ENCODE measurements around the gene KCNAB1. TPM values are rescaled to one million over a fixed set of nuclear protein-coding genes. Genes with fewer than 3 reads are reported as not detected.

The KCNAB1 gene
- total and polyA plus RNA-seq, 2 of the 8 experiments (the other 6 are each of a cell fraction or from before 2014, with no cell fraction given) = 0.51 to 2.3 TPM

GRCh38 chr3:156477323-156477722, 356.9 kb downstream of the KCNAB1 start:
- 77% methylated on average over 1 of the region's 1 CpG; no CpG with 5 or more reads in 1 of the 2 experiments for WGBS, 2 experiments (ENCODE audit: extremely low coverage in 1 of 2, insufficient coverage in 1 of 2, insufficient read length in 1 of 2, insufficient replicate concordance in 2 of 2, low coverage in 1 of 2, low lambda C conversion rate in 2 of 2, missing lambda C conversion rate in 1 of 2)
- FAIRE-seq (peak; percentile 71), DNase-seq (ENCODE audit: low read depth in 1 of 2, low spot score in 2 of 2) (no peak)
- no peak overlapping the region for H3K23ac ChIP-seq (ENCODE audit: insufficient read length)
- no peak overlapping the region for H3K4ac ChIP-seq (replicated peaks; ENCODE audit: insufficient read length, low read depth, low read length)
- no peak overlapping the region for H2BK15ac ChIP-seq (ENCODE audit: low read length)
- H2AK5ac ChIP-seq (ENCODE audit: low read depth, low read length) = no peak overlapping the region
- no peak overlapping the region for H4K5ac ChIP-seq (ENCODE audit: insufficient read length, low read depth, low read length)
- H2BK120ac ChIP-seq (replicated peaks; ENCODE audit: low read depth, low read length) = no peak overlapping the region
- 0 out of 2 replicates have a peak overlapping the region, but pooled peaks have one; percentile 43 for H2BK12ac ChIP-seq (ENCODE audit: low read depth, low read length)
- no peak overlapping the region for H2BK20ac ChIP-seq (ENCODE audit: low read length)
- H3K79me1 ChIP-seq (ENCODE audit: low read depth, low read length) = no peaks in the 10 kb centered on the region; the same call in 1 of the 2 replicates
- TF ChIP-seq NANOG (IDR thresholded peaks at IDR 0.05; ENCODE audit: insufficient read depth, low read depth, low read length, poor library complexity, severe bottlenecking) = no peak
- no peak for TF ChIP-seq KDM4A (IDR thresholded peaks at IDR 0.05; ENCODE audit: low read depth, low read length, severe bottlenecking)
- no peak for TF ChIP-seq CBX8 (IDR thresholded peaks at IDR 0.05; ENCODE audit: borderline replicate concordance, low read depth, low read length)
- TF ChIP-seq TEAD4 (IDR thresholded peaks at IDR 0.05; ENCODE audit: low read depth, low read length) = peak; percentile 86
- TF ChIP-seq JUN (IDR thresholded peaks at IDR 0.05; ENCODE audit: low read depth, low read length) = no peak
- TF ChIP-seq, protein P1, sequence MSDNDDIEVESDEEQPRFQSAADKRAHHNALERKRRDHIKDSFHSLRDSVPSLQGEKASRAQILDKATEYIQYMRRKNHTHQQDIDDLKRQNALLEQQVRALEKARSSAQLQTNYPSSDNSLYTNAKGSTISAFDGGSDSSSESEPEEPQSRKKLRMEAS (IDR thresholded peaks at IDR 0.05) = peak; percentile 90
- TF ChIP-seq JUND (IDR thresholded peaks at IDR 0.05; ENCODE audit: low read length) = no peak
- peak; percentile 74 for TF ChIP-seq E2F6 (IDR thresholded peaks at IDR 0.05)
- TF ChIP-seq TAF1 (IDR thresholded peaks at IDR 0.05; ENCODE audit: low read depth, low read length) = no peak
- TF ChIP-seq BCL11A (IDR thresholded peaks at IDR 0.05; ENCODE audit: low read depth in 2 of 2, low read length in 2 of 2) = no peak
- H3K4me2 ChIP-seq (ENCODE audit: insufficient read depth in 1 of 2, low read depth in 2 of 2, low read length in 2 of 2) = no peak overlapping the region
- H3K9ac ChIP-seq (replicated peaks in 1 of 4; ENCODE audit: extremely low read depth in 1 of 4, low read depth in 3 of 4, low read length in 3 of 4) = no peak overlapping the region
- no peak overlapping the region for H2AFZ ChIP-seq (ENCODE audit: low read length)
- H3K18ac ChIP-seq (ENCODE audit: extremely low read depth, low read length) = 0 out of 2 replicates have a peak overlapping the region, but pooled peaks have one; percentile 43
- H3K14ac ChIP-seq (ENCODE audit: insufficient read length) = no peak overlapping the region
- H3K4me1 ChIP-seq (replicated peaks in 1 of 4; ENCODE audit: control insufficient read depth in 3 of 4, insufficient read depth in 4 of 4, low read length in 3 of 4) = peaks cover 0 to 3% (median 0%) of the 10 kb centered on the region in 4 experiments; a peak in 1 of 7 replicates
- no peaks in the 10 kb centered on the region for H4K20me1 ChIP-seq (replicated peaks in 1 of 2; ENCODE audit: control insufficient read depth in 1 of 2, insufficient read depth in 2 of 2, low read length in 2 of 2)
- no peak overlapping the region for H3K27ac ChIP-seq (ENCODE audit: low read depth, low read length)
- no peaks in the 10 kb centered on the region for H3K23me2 ChIP-seq (ENCODE audit: low read depth, low read length)
- H2BK5ac ChIP-seq (ENCODE audit: low read depth, low read length) = no peak overlapping the region
- CTCF ChIA-PET (ENCODE audit: partially characterized antibody) = interaction anchor here (0.6 to 15.1 kb wide), 5 partner anchors 24 to 1400 kb away, joined by 3 to 228 read pairs (median 5); no protein-coding TSS in a partner anchor
- no peak overlapping the region for H4K91ac ChIP-seq (replicated peaks; ENCODE audit: insufficient read length, low read length)
- H3K79me2 ChIP-seq (ENCODE audit: control insufficient read depth in 1 of 2, insufficient read depth in 2 of 2, low read length in 2 of 2) = no peaks in the 10 kb centered on the region
- no peak overlapping the region for H3K56ac ChIP-seq (replicated peaks; ENCODE audit: insufficient read length, low read depth, low read length)
- no peak overlapping the region for H4K8ac ChIP-seq (ENCODE audit: extremely low read depth, insufficient read depth, low read length)
- POLR2A ChIA-PET (ENCODE audit: partially characterized antibody) = no interaction called here
- H3K36me3 ChIP-seq (ENCODE audit: control insufficient read depth in 2 of 4, insufficient read depth in 4 of 4, low read length in 3 of 4) = no peaks in the 10 kb centered on the region
- no peak overlapping the region for H3K4me3 ChIP-seq (ENCODE audit: extremely low read depth in 1 of 4, insufficient read depth in 2 of 4, low read depth in 3 of 4, low read length in 4 of 4)
- no peaks in the 10 kb centered on the region for H3K9me3 ChIP-seq (ENCODE audit: insufficient read depth in 2 of 2, low read depth in 1 of 2, low read length in 1 of 2)
- H3K27me3 ChIP-seq (replicated peaks in 1 of 4; ENCODE audit: control insufficient read depth in 3 of 4, extremely low read depth in 1 of 4, insufficient read depth in 3 of 4, low read length in 3 of 4) = no peaks in the 10 kb centered on the region

Data from H1 (cell line).